Body of pancreas (tissue), 4 donors: ENCODE results near the gene TSEN34.

Source experiments
- CTCF ChIP-seq, 7 experiments: fragments of 450-650 bp in 4 of 7; fragments of 200-600 bp in 3 of 7; sonication (generic) in 3 of 7; IDR thresholded peaks; one replicate each; pipeline ENCODE4 v1.5.1; 2016 to 2019; ENCODE audit warnings: antibody characterized with exemption in 7 of 7
- POLR2A ChIP-seq, 3 donors: fragments of 450-650 bp; IDR thresholded peaks; one replicate each; pipeline ENCODE4 v1.6.1; 2016; ENCODE audit warnings: antibody characterized with exemption in 3 of 3, mild to moderate bottlenecking in 2 of 3

- no peak for TF ChIP-seq CTCF (IDR thresholded peaks at IDR 0.05)
- TF ChIP-seq POLR2A (IDR thresholded peaks at IDR 0.05), result no peak
These were observed 32.2 kb upstream of the TSEN34 start for GRCh38 chr19:54158812-54159351.
